ENCODE data around the gene CLN3.

Gene CLN3

GRCh38 chr16:28495795-28496749 is 4.2 kb upstream of the CLN3 start:
- ATAC-seq = no peak
- no peak for TF ChIP-seq TOX (CRISPR knock-in tag; IDR thresholded peaks at IDR 0.05; ENCODE audit: borderline replicate concordance)
- TF ChIP-seq CSDC2 (CRISPR knock-in tag; IDR thresholded peaks at IDR 0.05) = no peak
- TF ChIP-seq OSR1 (CRISPR knock-in tag; IDR thresholded peaks at IDR 0.05) = no peak
- TF ChIP-seq PPARA (CRISPR knock-in tag; IDR thresholded peaks at IDR 0.05; ENCODE audit: borderline replicate concordance) = no peak
- no peak for TF ChIP-seq ZFP3 (CRISPR knock-in tag; IDR thresholded peaks at IDR 0.05)
- TF ChIP-seq TSHZ2 (CRISPR knock-in tag; IDR thresholded peaks at IDR 0.05) = no peak
- no peak for TF ChIP-seq TCF4 (CRISPR knock-in tag; IDR thresholded peaks at IDR 0.05; ENCODE audit: borderline replicate concordance)
- TF ChIP-seq ZFP30 (CRISPR knock-in tag; IDR thresholded peaks at IDR 0.05) = no peak
- no peak for TF ChIP-seq ISL1 (CRISPR knock-in tag; IDR thresholded peaks at IDR 0.05)
- TF ChIP-seq ZNF70 (CRISPR knock-in tag; IDR thresholded peaks at IDR 0.05) = no peak
- TF ChIP-seq POU6F1 (CRISPR knock-in tag; IDR thresholded peaks at IDR 0.05; ENCODE audit: borderline replicate concordance, low read depth) = no peak
- TF ChIP-seq ARNTL (CRISPR knock-in tag; IDR thresholded peaks at IDR 0.05; ENCODE audit: borderline replicate concordance, low read depth) = no peak
- TF ChIP-seq RARB (CRISPR knock-in tag; IDR thresholded peaks at IDR 0.05) = no peak
- TF ChIP-seq GLIS3 (CRISPR knock-in tag; IDR thresholded peaks at IDR 0.05) = no peak
- no peak for TF ChIP-seq CREB5 (CRISPR knock-in tag; IDR thresholded peaks at IDR 0.05; ENCODE audit: low read depth)

- no peak for TF ChIP-seq ISL1 (CRISPR knock-in tag; IDR thresholded peaks at IDR 0.05)
- TF ChIP-seq TCF4 (CRISPR knock-in tag; IDR thresholded peaks at IDR 0.05; ENCODE audit: borderline replicate concordance) = no peak
- TF ChIP-seq ZFP30 (CRISPR knock-in tag; IDR thresholded peaks at IDR 0.05) = no peak
- no peak for TF ChIP-seq CREB5 (CRISPR knock-in tag; IDR thresholded peaks at IDR 0.05; ENCODE audit: low read depth)
- TF ChIP-seq ZC3H10 (CRISPR knock-in tag; IDR thresholded peaks at IDR 0.05) = no peak
- TF ChIP-seq RARB (CRISPR knock-in tag; IDR thresholded peaks at IDR 0.05) = no peak
- no peak for TF ChIP-seq PPARA (CRISPR knock-in tag; IDR thresholded peaks at IDR 0.05; ENCODE audit: borderline replicate concordance)
- no peak for TF ChIP-seq ZNF565 (CRISPR knock-in tag; conservative IDR thresholded peaks at IDR 0.05; ENCODE audit: low read depth)
- no peak for TF ChIP-seq OSR1 (CRISPR knock-in tag; IDR thresholded peaks at IDR 0.05)
- no peak for TF ChIP-seq BACH2 (CRISPR knock-in tag; IDR thresholded peaks at IDR 0.05; ENCODE audit: borderline replicate concordance)
- TF ChIP-seq ZNF70 (CRISPR knock-in tag; IDR thresholded peaks at IDR 0.05) = no peak
- TF ChIP-seq GLIS3 (CRISPR knock-in tag; IDR thresholded peaks at IDR 0.05) = no peak
- TF ChIP-seq ARNTL (CRISPR knock-in tag; IDR thresholded peaks at IDR 0.05; ENCODE audit: borderline replicate concordance, low read depth) = no peak
- no peak for TF ChIP-seq TSHZ2 (CRISPR knock-in tag; IDR thresholded peaks at IDR 0.05)
- TF ChIP-seq POU6F1 (CRISPR knock-in tag; IDR thresholded peaks at IDR 0.05; ENCODE audit: borderline replicate concordance, low read depth) = no peak
- no peak for TF ChIP-seq ZNF8 (CRISPR knock-in tag; IDR thresholded peaks at IDR 0.05)
- TF ChIP-seq PATZ1 (CRISPR knock-in tag; IDR thresholded peaks at IDR 0.05; ENCODE audit: borderline replicate concordance) = no peak
- TF ChIP-seq ESRRG (CRISPR knock-in tag; IDR thresholded peaks at IDR 0.05) = no peak
- TF ChIP-seq SNAI2 (CRISPR knock-in tag; IDR thresholded peaks at IDR 0.05) = no peak
- no peak for ATAC-seq
Measured at GRCh38 chr16:28495098-28495793, 3.4 kb upstream of the CLN3 start.
